CD4-positive, alpha-beta T cell treated with Interleukin-4 for 1 hour (primary cell): ENCODE data around the gene GRIK5.
"Not testable (repeated sequence)": the region's sequence is repeated elsewhere in the genome, so short reads cannot be mapped to it uniquely, and the experiment has no call there.

Experiments
- DNase-seq, 2 donors: peaks; one replicate each; pipeline ENCODE4 v3.0.0-alpha.2; 2020 to 2022

Gene GRIK5, protein sequence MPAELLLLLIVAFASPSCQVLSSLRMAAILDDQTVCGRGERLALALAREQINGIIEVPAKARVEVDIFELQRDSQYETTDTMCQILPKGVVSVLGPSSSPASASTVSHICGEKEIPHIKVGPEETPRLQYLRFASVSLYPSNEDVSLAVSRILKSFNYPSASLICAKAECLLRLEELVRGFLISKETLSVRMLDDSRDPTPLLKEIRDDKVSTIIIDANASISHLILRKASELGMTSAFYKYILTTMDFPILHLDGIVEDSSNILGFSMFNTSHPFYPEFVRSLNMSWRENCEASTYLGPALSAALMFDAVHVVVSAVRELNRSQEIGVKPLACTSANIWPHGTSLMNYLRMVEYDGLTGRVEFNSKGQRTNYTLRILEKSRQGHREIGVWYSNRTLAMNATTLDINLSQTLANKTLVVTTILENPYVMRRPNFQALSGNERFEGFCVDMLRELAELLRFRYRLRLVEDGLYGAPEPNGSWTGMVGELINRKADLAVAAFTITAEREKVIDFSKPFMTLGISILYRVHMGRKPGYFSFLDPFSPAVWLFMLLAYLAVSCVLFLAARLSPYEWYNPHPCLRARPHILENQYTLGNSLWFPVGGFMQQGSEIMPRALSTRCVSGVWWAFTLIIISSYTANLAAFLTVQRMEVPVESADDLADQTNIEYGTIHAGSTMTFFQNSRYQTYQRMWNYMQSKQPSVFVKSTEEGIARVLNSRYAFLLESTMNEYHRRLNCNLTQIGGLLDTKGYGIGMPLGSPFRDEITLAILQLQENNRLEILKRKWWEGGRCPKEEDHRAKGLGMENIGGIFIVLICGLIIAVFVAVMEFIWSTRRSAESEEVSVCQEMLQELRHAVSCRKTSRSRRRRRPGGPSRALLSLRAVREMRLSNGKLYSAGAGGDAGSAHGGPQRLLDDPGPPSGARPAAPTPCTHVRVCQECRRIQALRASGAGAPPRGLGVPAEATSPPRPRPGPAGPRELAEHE

DNA sequence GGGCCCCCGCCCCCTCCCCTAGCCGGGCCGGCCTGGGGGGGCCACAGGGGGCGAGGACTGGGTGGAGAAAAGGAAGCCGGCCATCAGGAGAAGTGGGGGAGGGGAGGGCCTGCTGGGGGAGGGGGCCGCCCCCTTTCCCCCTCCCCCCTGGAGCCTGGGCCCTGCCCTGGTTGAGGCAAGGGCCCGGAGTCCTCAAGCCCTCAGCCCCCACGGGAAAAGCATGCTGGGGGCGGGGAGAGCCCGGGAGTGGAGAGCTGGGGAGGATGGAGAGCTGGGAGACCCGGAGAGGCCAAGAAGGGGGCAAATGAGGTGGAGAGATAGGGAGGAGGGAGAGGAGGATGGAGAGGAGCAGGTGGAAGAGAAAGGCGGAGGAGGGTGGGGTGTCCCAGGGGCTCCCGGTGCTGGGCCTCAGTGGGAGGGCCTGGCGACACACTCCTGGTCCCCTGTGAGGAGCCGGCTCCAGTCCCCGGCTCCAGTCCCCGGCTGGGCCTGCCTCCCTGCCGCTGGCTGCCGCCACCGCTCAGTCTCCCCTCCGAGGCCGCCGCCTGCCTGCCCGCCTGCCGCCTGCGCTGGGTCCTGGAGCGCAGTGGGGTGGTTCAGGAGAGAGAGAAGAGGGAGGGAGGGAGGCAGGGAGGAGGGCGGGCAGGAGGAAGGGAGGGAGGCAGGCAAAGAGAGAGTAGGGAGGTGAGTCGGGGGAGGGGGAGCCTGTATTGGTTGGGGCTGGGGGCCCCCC, at the start of gene GRIK5:
Gene GRIK5 (minus strand): TSS at position 588 of the 733 bp plus-strand sequence. CDS start 4,436 bp downstream, outside the sequence.
- DNase-seq = no peak

DNA sequence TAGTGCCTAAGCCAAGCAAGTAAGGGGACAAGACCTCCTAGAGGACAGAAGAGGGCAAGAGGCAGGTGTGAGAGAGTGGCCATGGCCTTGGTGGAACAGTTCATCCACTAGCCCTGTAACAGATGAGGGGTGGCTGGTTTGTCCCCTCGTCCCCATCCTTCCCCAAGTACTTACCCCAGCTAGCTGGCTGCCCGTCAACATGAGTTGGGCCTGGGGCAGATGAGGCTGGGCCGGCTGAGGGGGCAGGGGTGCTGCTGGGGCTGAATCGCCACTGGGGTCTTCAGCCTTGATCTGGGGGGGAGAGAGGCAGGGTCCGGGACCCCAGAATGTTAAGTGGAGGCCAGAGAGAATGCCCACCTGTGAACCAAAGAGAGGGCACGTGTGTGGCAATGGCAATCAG, 47.1 kb upstream of the GRIK5 start:
- no peak for DNase-seq

DNA sequence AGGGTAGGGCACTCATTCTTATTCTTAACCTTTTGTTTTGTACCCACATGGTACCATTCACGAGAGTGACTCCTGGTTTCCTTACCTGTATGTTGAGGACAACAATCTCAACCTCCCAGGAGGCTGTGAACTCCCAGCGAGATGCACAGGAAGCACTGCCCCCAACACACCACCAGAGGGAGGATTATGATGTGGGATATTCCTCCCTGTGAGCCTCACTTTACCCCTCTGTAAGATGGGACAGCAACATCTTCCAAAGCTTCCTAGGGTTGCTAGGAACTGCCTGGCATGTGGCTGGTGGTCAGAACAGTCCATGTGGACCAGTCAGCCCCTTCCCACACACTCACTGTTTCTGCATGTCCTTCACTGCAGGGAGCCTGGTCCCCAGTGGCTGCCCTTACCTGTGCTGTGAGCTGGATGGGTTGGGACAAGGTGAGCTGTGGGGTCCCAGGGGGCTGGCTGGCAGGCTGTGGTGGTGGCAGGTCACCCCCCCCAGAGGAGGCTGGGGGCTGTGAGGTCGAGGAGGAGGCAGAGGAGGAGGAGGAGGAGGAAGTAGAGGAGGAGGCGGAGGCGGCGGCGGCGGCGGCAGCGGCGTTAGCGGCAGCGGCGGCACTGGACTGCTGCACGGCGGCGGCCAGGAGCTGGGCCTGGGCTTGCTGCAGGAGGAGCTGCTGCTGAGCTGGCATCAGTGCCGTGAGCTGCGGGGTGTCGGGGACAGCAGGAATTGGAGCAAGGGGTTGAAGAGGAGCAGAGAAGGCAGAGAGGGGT, 46.5 kb upstream of the GRIK5 start:
- DNase-seq = no peak

DNA sequence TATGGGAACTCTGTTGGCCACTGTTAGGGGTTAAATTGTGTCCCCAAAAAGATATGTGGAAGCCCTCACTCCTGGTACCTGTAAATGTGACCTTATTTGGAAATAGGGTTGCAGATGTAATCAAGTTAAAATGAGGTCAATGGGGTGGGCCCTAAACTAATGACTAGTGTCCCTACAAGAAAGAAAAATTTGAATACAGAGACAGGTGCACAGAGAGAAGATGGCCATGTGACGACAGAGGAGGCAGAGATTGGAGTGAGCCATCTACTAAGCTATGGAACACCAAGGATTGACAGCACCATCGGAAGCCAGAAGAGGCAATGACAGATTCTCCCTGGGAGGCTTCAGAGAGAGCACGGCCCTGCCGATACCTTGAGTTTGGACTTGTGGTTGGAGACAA, 45.7 kb upstream of the GRIK5 start:
- DNase-seq = no peak

DNA sequence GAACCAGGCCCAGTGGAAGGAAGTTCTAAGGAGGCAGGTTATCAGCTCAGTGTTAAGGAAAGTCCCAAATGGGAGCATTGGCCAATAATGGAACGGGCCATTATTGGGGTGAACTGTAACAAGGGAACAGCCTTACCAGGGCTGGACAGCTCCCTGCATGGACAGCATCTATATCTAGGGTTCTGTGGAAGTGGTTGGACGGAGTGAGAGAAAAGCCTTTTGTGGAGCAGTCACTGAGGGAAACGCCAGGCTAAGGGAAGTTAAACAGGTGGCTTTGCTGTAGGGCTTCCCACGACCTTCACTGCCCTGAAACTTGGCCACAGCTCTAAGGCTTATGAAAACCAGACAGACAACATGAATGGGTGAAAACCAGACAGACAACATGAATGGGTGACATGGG, 45.2 kb upstream of the GRIK5 start:
- no peak for DNase-seq

DNA sequence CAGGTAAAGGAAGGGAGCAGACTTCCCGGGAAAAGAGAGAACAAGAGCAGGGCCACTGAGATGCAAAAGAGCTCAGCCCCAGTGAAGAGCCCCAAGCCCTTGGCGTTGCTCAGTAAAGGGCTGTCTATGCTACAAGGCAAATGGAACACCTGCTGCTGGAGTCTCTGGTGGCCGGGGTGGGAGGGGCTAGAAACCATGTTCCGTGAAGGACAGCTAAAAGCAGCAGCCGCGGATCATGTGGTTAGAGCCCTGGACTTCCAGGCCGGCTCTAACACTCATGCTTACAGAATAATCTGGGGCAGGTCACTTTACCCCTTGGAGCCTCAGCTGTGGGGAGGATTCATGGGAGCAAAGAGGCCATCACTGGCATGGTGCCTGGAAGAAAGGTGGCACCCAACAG, 44.4 kb upstream of the GRIK5 start:
- peak in 1 of 2 donors; percentile 39 for DNase-seq

DNA sequence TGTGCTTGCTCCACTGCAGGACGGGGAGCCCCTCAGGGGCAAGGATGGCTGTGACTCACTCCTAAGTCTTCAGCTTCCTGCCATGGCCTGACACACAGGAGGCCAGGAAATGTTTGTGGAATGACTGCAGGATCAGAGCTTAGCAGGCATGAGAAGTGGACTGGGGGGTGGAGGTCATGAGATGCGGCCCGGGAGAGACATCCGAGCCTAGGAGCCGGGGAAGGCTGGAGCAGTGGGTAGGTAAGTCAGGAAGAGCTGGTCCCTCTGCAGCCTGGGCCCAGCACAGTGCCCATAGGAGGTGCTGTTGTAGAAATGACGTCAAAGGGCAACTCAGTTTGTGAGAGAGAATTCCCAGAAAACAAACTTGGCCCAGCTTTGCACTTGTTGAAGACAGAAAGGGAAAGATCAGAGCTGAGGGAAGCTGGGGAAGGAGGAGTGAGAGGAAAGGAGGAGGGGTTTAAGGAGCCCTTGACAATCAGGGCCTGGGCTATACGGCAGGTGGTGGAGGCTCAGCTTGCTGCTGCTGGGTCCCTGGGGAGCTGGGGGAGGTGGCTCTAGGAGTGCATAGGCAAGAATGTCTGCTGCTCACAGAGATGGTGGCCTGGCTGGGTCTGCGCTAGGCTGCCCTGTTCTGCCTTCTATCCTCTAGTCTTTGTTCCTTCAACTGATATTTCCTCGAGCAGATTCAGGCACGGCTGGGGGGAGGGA, 43.8 kb upstream of the GRIK5 start:
- peak in 1 of 2 donors; percentile 66 for DNase-seq

DNA sequence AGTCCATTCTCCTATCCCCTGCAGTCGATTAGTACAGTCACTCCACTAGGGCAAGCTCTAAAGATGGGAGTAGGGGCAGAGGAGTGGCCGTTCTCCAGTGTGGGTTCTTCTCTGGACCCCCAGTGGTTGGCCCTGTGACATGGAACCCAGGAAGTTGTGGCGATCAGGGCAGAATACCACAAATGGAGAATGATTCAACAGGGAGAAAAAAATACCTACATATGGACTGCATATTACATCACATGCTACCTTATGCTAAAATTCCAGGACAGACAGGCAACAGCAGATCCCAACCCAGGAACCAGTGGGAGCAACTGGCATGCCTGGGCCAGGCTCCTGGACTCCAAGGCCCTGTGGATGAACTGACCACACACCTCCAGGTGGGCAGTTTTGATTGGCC, 41.8 kb upstream of the GRIK5 start:
- no peak for DNase-seq

DNA sequence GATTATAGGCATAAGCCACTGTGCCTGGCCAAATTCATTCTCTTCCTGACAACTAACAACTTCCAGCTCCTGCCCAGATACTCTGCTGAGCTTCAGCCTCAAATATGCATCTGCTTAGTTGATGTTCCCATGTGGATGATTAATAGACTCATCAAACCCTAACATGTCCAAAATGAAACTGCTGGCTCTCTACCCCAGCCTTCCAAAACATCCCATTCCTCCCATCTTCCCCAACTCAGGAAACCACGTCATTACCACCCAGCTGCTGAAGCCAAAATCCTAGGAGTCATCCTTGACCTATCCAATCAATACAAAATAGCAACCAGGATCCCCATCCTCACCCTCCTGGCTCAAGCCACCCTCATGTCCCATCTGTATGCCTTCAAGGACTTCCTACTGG, 41.4 kb upstream of the GRIK5 start:
- DNase-seq = no peak

DNA sequence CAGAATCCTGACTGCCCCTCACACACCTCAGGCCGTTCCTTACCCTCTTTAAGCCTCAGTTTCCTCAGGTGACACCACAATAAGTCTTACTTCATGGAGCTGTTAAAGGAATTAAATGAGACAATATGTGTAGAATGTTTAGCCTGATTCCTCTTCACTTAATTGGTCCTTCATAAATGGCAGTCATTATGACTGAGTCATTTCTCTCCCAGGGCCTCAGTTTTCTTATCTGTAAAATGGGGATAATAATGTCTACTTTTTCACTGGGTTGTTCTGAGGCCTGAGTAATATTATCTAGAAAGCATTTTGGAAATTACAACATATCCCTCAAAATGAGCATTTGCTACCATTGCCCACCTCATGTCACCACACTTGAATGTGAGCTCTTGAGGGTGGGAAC, 40.7 kb upstream of the GRIK5 start:
- DNase-seq = no peak

DNA sequence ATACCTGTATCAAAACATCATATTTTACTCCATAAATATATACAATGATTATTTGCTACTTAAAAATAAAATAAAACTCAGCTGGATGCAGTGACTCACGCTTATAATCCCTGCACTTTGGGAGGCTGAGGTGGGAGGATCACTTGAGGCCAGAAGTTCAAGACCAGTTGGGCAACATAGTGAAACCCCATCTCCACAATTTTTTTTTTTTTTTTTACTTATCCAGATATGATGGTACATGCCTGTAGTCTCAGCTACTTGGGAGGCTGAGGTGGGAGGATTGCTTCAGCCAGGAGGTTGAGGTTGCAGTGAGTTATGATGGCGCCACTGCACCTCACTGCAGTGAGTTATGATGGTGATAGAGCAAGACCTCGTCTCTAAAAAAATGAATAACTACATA, 39.9 kb upstream of the GRIK5 start:
- no peak for DNase-seq

DNA sequence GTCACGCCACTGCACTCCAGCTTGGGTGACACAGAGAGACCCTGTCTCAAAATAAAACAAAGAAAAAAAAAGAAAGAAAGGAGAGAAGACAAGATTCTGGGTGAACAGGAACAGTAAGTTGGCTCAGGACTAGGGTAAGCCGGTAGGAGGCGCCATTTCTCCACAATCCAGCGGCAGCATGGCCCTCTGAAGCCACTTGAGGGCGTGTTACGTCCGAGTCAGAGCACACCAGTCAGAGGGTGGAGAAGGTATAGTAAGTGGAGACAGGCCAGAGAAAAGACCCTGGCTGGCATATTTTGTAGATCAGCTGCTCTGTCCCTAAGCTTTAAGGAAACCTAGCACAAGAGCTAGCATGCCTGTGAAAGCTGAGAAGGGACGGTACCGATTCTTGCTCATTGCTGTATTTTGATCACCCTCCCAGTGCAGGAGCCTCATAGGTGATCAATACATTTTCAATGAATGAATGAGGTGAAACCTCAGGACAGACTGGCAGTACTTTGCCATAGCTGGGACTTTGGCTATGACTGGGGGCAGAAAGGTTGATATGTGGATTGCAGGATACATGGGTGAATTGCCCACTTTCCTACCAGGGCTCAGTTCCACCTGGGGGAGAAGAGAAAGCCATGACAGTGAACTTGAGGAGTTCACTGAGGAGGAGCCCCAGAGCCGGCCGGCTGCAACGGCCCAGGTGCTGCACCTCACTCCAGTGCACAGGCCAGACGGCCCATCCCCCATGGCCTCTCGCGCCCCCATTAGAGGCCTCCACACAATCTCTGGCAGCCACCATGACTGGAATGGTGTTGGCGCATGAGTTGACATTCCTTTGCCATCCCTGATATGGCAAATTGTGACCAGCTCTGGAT, 38.8 kb upstream of the GRIK5 start:
- DNase-seq = peak; percentile 90 to 91

DNA sequence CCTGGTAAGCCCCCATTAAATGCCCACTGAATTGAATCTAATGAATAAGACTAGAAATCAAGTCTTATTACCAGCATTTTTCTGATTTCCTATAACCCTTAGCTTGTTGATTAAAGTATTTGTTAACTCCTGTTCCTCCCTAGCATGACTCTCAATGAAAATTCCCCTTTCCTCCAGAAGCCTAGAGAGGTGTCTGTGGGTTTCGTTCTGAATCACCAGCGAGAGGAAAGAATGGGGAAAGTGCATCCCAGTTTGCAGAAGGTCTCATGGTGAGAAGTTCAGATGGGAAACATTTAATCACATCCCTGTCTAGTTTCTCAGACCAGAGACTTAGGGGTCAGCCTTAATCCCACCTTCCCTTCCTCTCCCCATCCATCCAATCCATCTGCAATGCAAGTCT, 35.4 kb upstream of the GRIK5 start:
- DNase-seq = no peak

DNA sequence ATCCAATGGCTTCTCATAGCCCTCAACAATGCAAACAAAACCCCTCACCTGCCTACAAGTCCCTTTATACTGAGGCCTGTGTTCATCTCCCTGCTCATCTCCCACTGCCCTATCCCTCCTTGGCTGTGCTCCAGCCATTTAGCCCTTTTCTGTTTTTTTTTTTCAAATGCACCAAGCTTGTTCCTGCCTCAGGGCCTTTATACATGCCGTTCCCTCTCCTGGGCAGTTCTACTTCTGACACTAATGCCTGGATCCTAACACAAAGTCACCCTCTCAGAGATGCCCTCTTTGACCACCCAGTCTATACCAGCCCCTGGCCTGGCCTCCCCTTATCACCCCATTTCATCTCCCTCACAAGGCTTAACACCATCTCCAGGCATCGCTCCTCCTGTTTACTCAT, 32.9 kb upstream of the GRIK5 start:
- DNase-seq = no peak

DNA sequence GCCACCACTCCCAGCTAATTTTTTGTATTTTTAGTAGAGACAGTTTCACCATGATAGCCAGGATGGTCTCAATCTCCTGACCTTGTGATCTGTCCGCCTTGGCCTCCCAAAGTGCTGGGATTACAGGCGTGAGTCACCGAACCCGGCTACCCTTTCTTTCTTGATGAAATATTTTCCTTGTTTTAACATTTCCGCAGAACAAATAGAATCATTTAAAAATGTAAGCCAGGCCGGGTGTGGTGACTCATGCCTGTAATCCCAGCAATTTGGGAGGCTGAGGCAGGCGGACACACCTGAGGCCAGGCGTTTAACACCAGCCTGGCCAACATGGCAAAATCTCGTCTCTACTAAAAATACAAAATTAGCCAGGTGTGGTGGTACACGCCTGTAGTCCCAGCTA, 30.2 kb upstream of the GRIK5 start:
- DNase-seq = not testable (repeated sequence)

DNA sequence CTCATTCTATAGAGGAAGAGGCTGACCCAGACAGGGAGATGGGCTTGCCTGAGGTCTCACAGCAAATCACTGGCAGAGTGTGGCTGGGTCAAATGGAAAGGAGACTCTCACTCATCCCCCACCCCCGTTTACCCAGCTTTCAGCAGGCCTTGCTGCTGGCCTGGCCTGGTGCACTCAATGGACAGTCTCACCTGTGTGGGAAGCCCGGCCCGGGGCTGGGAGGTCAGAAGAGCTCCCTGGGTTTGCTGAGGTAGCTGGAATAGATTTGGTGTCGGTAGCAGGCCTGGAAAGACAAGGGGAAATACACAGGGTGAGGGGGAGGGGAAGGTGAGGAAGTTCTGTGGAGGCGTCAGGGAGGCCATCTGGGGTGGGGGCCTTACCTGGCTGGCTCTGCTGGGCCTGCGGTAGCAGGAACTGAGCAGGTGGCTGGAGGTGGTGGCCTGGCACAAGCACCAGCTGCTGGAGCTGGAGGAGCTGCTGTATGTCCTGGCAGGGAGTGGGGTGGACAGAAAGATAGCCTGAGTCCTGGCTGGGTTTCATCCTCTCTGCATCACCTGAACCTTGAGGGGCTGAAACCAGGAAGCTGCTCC, 29.4 kb upstream of the GRIK5 start:
- no peak for DNase-seq

DNA sequence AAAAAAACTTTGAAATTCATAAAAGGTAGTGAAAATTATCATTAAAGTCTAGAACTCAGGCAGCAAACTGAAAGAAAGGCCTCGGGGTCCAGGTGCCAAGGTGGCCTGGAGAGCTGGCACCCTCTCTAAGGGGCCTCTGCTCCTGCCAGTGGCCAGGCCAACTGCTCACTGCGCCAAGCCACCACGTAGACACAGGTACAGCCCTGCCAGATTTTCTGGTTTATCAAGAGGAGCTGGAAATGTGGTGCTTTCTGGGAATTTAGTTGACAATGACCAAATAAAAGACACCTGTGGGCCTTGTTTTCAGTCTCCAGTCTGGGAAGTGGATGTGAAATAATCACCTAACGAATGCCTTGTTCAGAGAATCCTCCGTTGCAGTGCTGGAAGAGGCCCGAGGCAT, 28.8 kb upstream of the GRIK5 start:
- no peak for DNase-seq

DNA sequence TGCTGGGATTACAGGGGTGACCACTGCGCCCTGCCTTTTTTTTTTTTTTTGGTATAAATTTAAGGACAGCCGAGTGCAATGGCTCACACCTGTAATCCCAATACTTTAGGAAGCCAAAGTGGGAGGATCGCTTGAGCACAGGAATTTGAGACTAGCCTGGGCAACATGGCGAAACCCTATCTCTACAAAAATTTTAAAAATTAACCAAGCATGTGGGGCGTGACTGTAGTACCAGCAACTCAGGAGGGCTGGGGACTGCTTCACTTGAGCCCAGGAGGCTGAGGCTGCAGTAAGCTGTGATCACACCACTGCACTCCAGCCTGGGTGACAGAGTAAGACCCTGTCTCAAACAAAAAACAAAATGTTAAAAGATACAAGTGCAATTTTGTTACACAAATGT, 27.5 kb upstream of the GRIK5 start:
- no peak for DNase-seq

DNA sequence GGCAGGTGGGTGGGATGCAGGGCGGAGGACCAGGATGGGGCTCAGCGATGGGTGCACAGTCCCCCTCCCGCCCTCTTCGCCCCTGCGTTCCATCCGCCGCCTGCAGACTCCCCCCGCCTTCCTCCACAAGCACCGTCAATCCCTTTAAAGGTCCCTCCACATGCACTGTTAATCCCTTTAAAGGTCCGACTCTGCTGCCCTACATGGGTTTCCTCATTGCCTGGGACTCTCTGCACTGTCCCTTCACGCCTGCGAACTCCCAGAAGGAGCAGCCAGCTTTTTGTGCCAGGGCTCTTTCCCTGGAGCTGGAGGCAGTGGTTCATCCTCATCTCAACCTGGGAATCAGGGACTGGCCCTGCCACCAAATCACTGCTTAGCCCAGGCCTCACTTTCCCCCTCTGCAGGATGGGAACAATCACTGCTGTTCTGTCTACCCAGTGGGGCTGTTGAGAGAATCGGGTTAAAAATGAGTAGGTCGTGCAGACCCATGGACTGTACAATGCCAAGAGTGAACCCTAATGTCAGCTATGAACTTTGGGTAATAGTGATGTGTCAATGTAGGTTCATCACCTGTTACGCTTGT, 26.3 kb upstream of the GRIK5 start:
- DNase-seq = no peak

DNA sequence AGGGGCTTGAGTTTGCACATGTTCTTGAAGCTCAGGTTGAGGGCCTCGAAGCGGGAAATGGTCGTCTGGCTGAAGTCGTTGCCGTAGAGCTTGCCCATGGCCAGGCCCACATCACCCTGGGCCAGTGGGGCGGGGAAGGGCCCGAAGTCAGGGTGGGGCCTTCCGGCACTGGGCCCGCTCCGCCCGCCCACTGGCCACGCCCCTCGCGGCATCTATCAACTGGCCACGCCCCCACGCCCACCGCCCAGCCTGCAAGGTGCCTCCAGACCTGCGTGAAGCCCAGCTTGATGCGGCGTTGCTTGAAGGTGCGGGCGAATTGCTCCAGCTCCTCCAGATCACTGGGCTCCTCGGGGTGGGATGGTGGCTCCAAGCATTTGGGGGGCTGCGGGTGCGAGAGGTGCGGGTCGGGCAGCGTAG, 25.8 kb upstream of the GRIK5 start:
- no peak for DNase-seq
